GM12878 (cell line): Measurements from ENCODE around the gene RAET1G. TPM values are rescaled to one million over a fixed set of nuclear protein-coding genes. Genes with fewer than 3 reads are reported as not detected.
"Not testable (repeated sequence)": the region's sequence is repeated elsewhere in the genome, so short reads cannot be mapped to it uniquely, and the experiment has no call there.

Experiments
- ATAC-seq: fragments of 200-7000 bp; cut with Tn5 transposase; 3 replicates; pipeline ENCODE4 v1.9.1; 2020; ENCODE audit warnings: mild to moderate bottlenecking, moderate library complexity
- BruUV-seq: library from RNA; stranded (reverse); fragments of 400-500 nt; replicated peaks from 2 replicates; lab custom pipeline; 2021; lab: Mats Ljungman, UMichigan
- CTCF ChIA-PET: fragments of 300-600 bp; sonication (Branson Sonifier 250); formaldehyde crosslinking; extraction: SDS; loops from one replicate; lab custom pipeline; 2021; ENCODE audit warnings: inconsistent platforms; lab: Yijun Ruan, JAX
- POLR2A ChIA-PET: fragments of 350-600 bp; formaldehyde crosslinking; extraction: SDS; loops from one replicate; lab custom pipeline; 2021; ENCODE audit warnings: inconsistent platforms; lab: Charles Lee
- RAD21 ChIA-PET: fragments of 300-600 bp; sonication (Branson Sonifier 250); formaldehyde crosslinking; loops from one replicate; lab custom pipeline; 2023; ENCODE audit warnings: antibody characterized with exemption; ENCODE audit not compliant: unreplicated experiment; lab: Charles Lee
- SMC1A ChIA-PET: fragments of 300-600 bp; sonication (Branson Sonifier 250); formaldehyde crosslinking; loops from one replicate; lab custom pipeline; 2023; ENCODE audit not compliant: unreplicated experiment, uncharacterized antibody; lab: Charles Lee
- DNase-seq: peaks from one replicate; pipeline ENCODE4 v3.0.0-alpha.2; 2011; ENCODE audit warnings: low read depth, low spot score
- FAIRE-seq: peaks from 3 replicates; lab custom pipeline; 2011; peaks lifted over from hg19 to GRCh38; lab: Jason Lieb, UNC
- H2AFZ ChIP-seq: 2 replicates; pipeline ENCODE4 v1.6.0; 2011; ENCODE audit warnings: low read depth, low read length, control low read depth; ENCODE audit not compliant: control insufficient read depth
- H3K27ac ChIP-seq: 2 replicates; pipeline ENCODE4 v1.5.1; 2011; ENCODE audit warnings: control low read depth; ENCODE audit not compliant: control insufficient read depth, insufficient read depth
- H3K27me3 ChIP-seq, 2 experiments: replicated peaks in 1 of 2; 2 replicates each; pipeline versions ENCODE4 v1.6.0 to v1.6.1; 2011; ENCODE audit warnings: low read length in 1 of 2; ENCODE audit not compliant: control insufficient read depth in 2 of 2, insufficient read depth in 2 of 2
- H3K36me3 ChIP-seq, 2 experiments: 2 replicates each; pipeline ENCODE4 v1.5.1; 2011; ENCODE audit warnings: low read length in 1 of 2; ENCODE audit not compliant: control insufficient read depth in 2 of 2, insufficient read depth in 2 of 2
- H3K4me1 ChIP-seq: 2 replicates; pipeline ENCODE4 v1.6.1; 2011; ENCODE audit warnings: mild to moderate bottlenecking, low read length, moderate library complexity, mixed read lengths; ENCODE audit not compliant: control insufficient read depth, insufficient read depth
- H3K4me2 ChIP-seq: 2 replicates; pipeline ENCODE4 v1.6.0; 2011; ENCODE audit warnings: control low read depth; ENCODE audit not compliant: control insufficient read depth, insufficient read depth
- H3K4me3 ChIP-seq: fragments of 200-600 bp; sonication (generic); 2 replicates; pipeline ENCODE4 v1.5.1; 2016
- H3K79me2 ChIP-seq: 2 replicates; pipeline ENCODE4 v1.6.0; 2011; ENCODE audit warnings: low read length; ENCODE audit not compliant: control insufficient read depth, insufficient read depth
- H3K9ac ChIP-seq: 2 replicates; pipeline ENCODE4 v1.8.0; 2011; ENCODE audit warnings: low read length, control low read depth, mixed read lengths; ENCODE audit not compliant: control insufficient read depth, insufficient read depth
- H3K9me3 ChIP-seq: replicated peaks from 3 replicates; pipeline ENCODE4 v1.5.1; 2011; ENCODE audit warnings: mild to moderate bottlenecking, low read length; ENCODE audit not compliant: control insufficient read depth, insufficient read depth
- H4K20me1 ChIP-seq: 2 replicates; pipeline ENCODE4 v1.6.0; 2011; ENCODE audit not compliant: control insufficient read depth, insufficient read depth
- BACH1 ChIP-seq: fragments of 450-650 bp; IDR thresholded peaks from 2 replicates; pipeline ENCODE4 v1.6.1; 2017; ENCODE audit warnings: mild to moderate bottlenecking, borderline replicate concordance
- CTCF ChIP-seq, 3 experiments: IDR thresholded peaks in 2 of 3; conservative IDR thresholded peaks in 1 of 3; 2 replicates each; pipeline ENCODE4 v1.5.1; 2011; ENCODE audit warnings: low read depth in 3 of 3, low read length in 3 of 3, mild to moderate bottlenecking in 3 of 3, control low read depth in 2 of 3, moderate library complexity in 2 of 3, inconsistent platforms in 1 of 3, mixed read lengths in 1 of 3; ENCODE audit not compliant: control insufficient read depth in 2 of 3, insufficient read depth in 1 of 3; ENCODE audit errors: extremely low read depth in 1 of 3
- WGBS: methylation state at CpG from one replicate; pipeline ENCODE4 v1.1.6; 2016; ENCODE audit warnings: low lambda C conversion rate; ENCODE audit not compliant: insufficient replicate concordance, insufficient coverage; ENCODE audit errors: missing lambda C conversion rate; 5-methylcytosine and 5-hydroxymethylcytosine counted together
- in situ Hi-C: fragments of 300-500 bp; cut with MboI; formaldehyde crosslinking; loops from 9 replicates; pipeline ENCODE4 v1.14.3; 2018; ENCODE audit warnings: mixed read lengths
- intact Hi-C: fragments of 100-400 bp; cut with micrococcal nuclease; formaldehyde crosslinking; loops from one replicate; pipeline ENCODE4 v1.14.2; 2022; ENCODE audit not compliant: unreplicated experiment
- polyA plus RNA-seq, 11 experiments: library from polyadenylated mRNA; depleted of rRNA in 4 of 11; unstranded in 6 of 11; stranded (reverse) in 5 of 11; fragments of >200 nt; fragmentation: Nextera tagmentation in 4 of 11; fragmentation: Illumina TruSeq in 1 of 11; extraction: Ambion mirVana in 4 of 11; extraction: Trizol in 1 of 11; gene quantifications; 1 replicate in 1 of 11; 2 replicates in 10 of 11; pipeline versions ENCODE4 v1.2.1 to v1.2.3, GENCODE V29; 2011 to 2016; ENCODE audit warnings: inconsistent platforms in 2 of 11, missing spikeins in 2 of 11, low read depth in 1 of 11
- total RNA-seq, 4 experiments: library from RNA; depleted of rRNA in 3 of 4; stranded (reverse); fragments of >200 nt in 3 of 4; fragmentation: Illumina TruSeq in 1 of 4; extraction: Trizol in 1 of 4; gene quantifications; 2 replicates each; pipeline versions ENCODE4 v1.2.1 to v1.2.3, GENCODE V29; 2013 to 2021

Gene RAET1G
- total and polyA plus RNA-seq, 10 of the 15 experiments (the other 5 are each of a cell fraction or from before 2014, with no cell fraction given) = not detected

GRCh38 chr6:149929422-149929821 is 6.5 kb upstream of the RAET1G start:
- Histone ChIP-seq H3K79me2 (no peaks in the 10 kb centered on the region), H3K27ac (no peak overlapping the region), H3K4me2 (no peak overlapping the region), H2AFZ (no peak overlapping the region), H3K9me3 (no peaks in the 10 kb centered on the region), H3K9ac (no peak overlapping the region), H3K27me3 (peaks cover 4 to 12% of the 10 kb centered on the region in 2 experiments), H3K36me3 (no peaks in the 10 kb centered on the region), H3K4me3 (no peak overlapping the region), H3K4me1 (no peaks in the 10 kb centered on the region), H4K20me1 (no peaks in the 10 kb centered on the region; the same call in 1 of the 2 replicates)
- in situ Hi-C loops = loop anchor here (5.0 kb wide), 1 partner anchor 97 kb away; no protein-coding TSS in a partner anchor
- WGBS = 3% methylated on average over 3 of the region's 3 CpGs
- no TSS peak for BruUV-seq
- intact Hi-C loops = no loop called here
- TF ChIP-seq BACH1 = no peak
- TF ChIP-seq CTCF (IDR thresholded peaks at IDR 0.05 in 2 of 3, conservative IDR thresholded peaks at IDR 0.05 in 1 of 3; ENCODE audit: control insufficient read depth in 2 of 3, extremely low read depth in 1 of 3, insufficient read depth in 1 of 3, low read depth in 3 of 3, low read length in 3 of 3) = peak; percentile 18 to 50 (median 19); a peak in 4 of 6 replicates
- ATAC-seq (0 out of 3 replicates have a peak, but pooled peaks have one; percentile 25), FAIRE-seq (no peak), DNase-seq (no peak)
- ChIA-PET CTCF (interaction anchor here (0.7 to 1.5 kb wide), 2 partner anchors 63 to 88 kb away, joined by 3 to 9 read pairs; no protein-coding TSS in a partner anchor), POLR2A (no interaction called here), RAD21 (no interaction called here), SMC1A (no interaction called here)

- CTCF ChIA-PET = not testable (repeated sequence)
These were observed 4.1 kb upstream of the RAET1G start for GRCh38 chr6:149927025-149927424.

More at GRCh38 chr6:149927025-149927424, 4.1 kb upstream of the RAET1G start:
- RAD21 ChIA-PET, H3K9ac ChIP-seq, ATAC-seq, BruUV-seq, H3K79me2 ChIP-seq, SMC1A ChIA-PET, H3K9me3 ChIP-seq, FAIRE-seq, DNase-seq, H3K4me1 ChIP-seq, H3K27ac ChIP-seq, H3K4me3 ChIP-seq, H2AFZ ChIP-seq, H4K20me1 ChIP-seq, POLR2A ChIA-PET, intact Hi-C loops, H3K36me3 ChIP-seq, H3K4me2 ChIP-seq: not testable (repeated sequence)
- peaks cover 8 to 15% of the 10 kb centered on the region in 2 experiments for H3K27me3 ChIP-seq
- in situ Hi-C loops = loop anchor here (5.0 kb wide), 1 partner anchor 95 kb away; no protein-coding TSS in a partner anchor
- WGBS = 88% methylated on average over 4 of the region's 4 CpGs
